D721Med (cell line): Measurements from ENCODE around the gene OGDH.

ENCODE experiments used
- DNase-seq: peaks from one replicate; pipeline ENCODE4 v3.0.0; 2011; ENCODE audit warnings: low spot score; ENCODE audit not compliant: insufficient read length
- FAIRE-seq: peaks from 2 replicates; lab custom pipeline; 2011; peaks lifted over from hg19 to GRCh38; lab: Jason Lieb, UNC
- TF ChIP-seq, protein P1 (sequence below): IDR thresholded peaks from 2 replicates; pipeline ENCODE4 v1.5.1; 2012; ENCODE audit warnings: mild to moderate bottlenecking, control low read depth; ENCODE audit not compliant: insufficient read depth; ENCODE audit errors: missing control alignments

OGDH gene

DNA sequence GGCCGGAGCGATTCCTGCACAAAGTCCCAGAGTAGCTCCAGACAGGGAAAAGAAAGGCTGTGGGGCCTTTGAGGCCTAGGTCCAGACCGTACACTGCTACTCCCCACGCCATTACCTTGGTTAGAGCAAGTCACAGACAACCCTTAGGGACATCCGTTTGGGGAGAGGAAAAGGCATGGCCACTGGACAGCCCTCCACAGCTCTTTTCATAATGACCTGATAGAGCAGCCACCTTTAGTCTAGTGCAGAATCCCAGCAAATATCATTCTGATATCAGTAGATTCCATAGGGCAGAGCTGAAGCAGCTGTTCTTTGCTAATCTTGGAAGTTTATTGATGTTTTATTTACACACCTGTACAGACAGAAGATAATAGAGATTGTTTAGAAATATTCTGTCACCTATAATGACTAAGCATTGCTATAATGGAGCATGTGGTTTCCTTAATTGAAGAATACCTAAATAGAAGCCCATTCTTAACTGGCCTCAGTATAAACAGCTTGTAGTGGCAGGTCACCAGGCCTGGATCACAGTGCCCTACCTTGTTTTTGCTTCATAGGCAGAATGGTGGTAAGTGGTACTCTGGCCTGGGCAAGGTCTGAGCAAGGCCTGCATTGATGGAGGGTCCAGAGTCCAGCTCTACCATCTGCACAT is 27.9 kb downstream of the OGDH start:
- TF ChIP-seq, protein P1, sequence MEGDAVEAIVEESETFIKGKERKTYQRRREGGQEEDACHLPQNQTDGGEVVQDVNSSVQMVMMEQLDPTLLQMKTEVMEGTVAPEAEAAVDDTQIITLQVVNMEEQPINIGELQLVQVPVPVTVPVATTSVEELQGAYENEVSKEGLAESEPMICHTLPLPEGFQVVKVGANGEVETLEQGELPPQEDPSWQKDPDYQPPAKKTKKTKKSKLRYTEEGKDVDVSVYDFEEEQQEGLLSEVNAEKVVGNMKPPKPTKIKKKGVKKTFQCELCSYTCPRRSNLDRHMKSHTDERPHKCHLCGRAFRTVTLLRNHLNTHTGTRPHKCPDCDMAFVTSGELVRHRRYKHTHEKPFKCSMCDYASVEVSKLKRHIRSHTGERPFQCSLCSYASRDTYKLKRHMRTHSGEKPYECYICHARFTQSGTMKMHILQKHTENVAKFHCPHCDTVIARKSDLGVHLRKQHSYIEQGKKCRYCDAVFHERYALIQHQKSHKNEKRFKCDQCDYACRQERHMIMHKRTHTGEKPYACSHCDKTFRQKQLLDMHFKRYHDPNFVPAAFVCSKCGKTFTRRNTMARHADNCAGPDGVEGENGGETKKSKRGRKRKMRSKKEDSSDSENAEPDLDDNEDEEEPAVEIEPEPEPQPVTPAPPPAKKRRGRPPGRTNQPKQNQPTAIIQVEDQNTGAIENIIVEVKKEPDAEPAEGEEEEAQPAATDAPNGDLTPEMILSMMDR: no peak
- DNase-seq (no peak), FAIRE-seq (no peak)

DNA sequence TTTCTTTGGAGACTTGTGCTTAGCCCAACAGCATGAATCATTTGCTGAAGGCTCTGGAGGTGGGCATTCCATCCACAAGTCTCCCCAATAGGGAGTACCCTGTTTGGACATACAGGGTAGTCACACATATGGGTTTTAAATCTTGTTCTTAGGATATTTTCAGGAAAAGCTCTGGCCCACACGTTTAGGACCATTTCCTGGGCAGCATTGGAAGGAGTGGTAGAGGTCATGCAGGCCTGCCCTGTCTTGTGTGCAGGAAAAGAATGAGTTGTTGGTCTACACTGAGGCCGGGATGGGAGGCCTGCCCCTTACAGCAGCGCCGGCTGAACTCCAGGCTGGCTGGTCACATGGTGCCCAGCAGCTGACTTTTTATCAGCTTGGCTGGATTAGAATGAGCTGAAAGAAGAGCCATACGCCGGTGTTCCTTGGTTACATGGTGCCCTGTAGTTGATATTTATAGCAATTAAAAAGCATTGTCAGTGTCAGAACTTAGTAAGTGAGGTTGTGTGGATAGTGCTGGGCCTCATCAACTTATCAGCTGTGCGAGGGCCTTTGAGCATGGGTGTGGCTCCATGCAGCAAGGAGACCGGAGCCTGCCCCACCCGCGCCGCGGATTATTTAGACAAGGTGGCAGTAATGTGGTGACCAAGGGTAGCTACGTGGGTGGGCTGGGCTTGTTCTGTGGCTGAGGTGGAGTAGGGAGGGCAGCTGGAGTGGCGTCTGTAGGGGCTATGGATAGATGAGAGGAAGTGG is 28.6 kb downstream of the OGDH start:
- TF ChIP-seq, protein P1: no peak
- no peak for FAIRE-seq

GRCh38 chr7:44636041-44636584 is 29.7 kb downstream of the OGDH start:
- FAIRE-seq (no peak), DNase-seq (no peak)
- TF ChIP-seq, protein P1: no peak

More for the DNA sequence above, 28.6 kb downstream of the OGDH start:
- DNase-seq: no peak

DNA sequence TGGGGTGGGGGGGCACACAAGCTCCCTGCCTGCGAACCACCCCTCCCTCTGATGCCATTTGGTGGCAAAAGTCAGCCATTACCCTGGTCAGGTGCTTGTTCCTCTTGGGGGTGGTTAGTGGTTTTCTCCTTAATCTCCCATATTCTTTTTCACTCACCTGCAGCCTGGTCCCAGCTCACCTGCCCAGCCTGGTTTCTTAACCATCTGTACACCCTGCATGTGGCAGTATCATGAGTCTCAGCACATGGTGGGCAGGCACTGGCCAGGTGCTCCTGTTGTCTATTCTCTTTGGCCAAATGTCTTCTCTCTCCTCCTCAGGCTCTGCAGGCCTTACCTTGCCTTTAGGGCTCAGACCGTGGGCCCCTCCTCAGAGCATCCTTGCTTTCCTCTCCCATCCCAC is 30.5 kb downstream of the OGDH start:
- TF ChIP-seq, protein P1: no peak
- DNase-seq: no peak
- FAIRE-seq: no peak

- FAIRE-seq (no peak), DNase-seq (no peak)
- TF ChIP-seq, protein P1: no peak
Observed at GRCh38 chr7:44637788-44638594, 31.6 kb downstream of the OGDH start.

DNA sequence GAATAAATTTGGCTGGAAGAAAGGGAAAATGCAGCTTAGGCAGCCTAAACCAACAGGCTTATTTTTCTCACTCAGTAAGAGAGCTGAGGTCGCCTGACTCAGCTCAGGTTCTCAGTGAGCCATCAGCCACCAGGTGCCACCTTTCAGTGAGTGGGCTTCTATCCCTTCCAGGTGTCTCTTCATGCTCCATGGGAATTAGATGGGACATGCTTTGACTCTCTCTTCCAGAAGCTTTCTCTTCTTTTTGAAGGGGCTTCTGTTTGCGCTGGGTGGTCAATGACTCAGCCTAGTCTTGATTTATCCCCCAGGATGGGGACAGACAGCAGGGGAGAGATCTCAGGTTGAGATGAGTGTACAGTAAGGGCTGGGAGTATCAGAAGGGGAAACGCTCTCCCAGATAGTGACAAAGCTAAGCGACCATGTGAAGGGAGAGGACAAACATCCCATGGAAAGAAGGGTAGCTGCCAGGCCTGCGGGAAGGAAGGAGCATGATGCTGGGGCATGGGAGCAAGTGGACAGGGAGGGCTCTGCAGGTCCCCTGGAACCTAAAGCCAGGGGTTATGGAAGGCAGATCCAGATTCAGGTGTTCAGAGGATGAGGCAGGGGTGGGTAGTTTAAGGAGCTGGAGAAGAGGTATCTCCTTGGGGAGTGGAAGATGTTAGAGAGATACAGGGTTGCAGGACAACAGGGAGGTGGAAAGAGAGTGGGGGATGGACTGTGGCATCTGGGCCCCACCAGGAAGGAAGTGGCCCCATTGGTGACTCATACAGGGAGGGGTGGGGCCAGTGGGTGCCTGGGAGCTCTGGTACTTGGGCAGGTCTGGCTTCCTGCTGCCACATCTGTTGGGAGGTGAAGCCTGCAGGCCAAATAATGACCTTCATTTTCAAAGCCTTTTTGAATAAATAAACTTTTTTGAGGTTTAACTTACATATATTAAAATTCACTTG is 32.5 kb downstream of the OGDH start:
- TF ChIP-seq, protein P1: no peak
- no peak for DNase-seq
- no peak for FAIRE-seq
